Renal cortex interstitium (tissue), 11 donors: ENCODE data around the gene KCNMA1. TPM values are rescaled to one million over a fixed set of nuclear protein-coding genes. Genes with fewer than 3 reads are reported as not detected.
"Not testable (repeated sequence)": the region's sequence is repeated elsewhere in the genome, so short reads cannot be mapped to it uniquely, and the experiment has no call there.

Experiments used
- DNase-seq, 11 donors: peaks; one replicate each; pipeline ENCODE4 v3.0.0-alpha.2; 2013; ENCODE audit warnings: low read depth in 9 of 11, low spot score in 4 of 11; ENCODE audit errors: extremely low read depth in 1 of 11
- polyA plus RNA-seq, 3 donors: library from polyadenylated mRNA; unstranded; fragments of 120-200 nt; gene quantifications; one replicate each; pipeline ENCODE4 v1.2.1, GENCODE V29; 2013; ENCODE audit not compliant: insufficient read length in 3 of 3

The KCNMA1 gene
- polyA plus RNA-seq, 3 donors = 3.3 to 3.7 (median 3.3) TPM

DNA sequence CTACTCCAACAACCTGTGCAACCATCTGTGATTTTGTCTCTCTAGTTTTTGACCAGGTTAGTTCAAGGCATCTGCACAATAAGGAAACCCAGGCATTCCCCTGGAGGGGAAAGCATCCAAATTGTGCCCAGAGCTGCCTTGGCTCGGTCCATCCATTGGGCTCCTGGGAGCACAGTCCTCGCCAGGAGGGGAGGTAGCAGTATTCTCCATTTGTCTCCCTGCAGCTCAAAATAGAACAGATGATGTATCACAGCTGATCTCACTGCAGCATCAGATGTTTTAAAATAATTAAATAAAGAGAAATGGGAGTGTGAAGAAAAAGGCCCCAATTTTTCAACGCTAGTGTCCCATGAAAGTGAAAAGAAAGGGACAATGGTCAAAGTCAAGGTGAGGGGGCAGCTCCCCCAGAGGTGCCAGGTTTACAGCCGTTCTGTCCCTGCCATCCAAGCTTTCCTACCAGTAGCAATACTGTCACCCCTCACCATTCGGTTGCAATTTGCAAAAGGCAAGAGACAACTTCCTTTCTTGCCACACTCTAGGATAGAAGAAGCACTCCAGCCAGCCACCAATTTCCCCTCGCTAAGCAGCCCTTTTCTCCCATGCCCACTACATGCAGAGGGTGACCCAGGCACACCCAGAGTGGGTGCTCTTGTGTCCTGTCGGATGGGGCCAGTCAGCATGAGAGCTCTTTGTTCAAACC, 43.7 kb downstream of the KCNMA1 start:
- DNase-seq = no peak

DNA sequence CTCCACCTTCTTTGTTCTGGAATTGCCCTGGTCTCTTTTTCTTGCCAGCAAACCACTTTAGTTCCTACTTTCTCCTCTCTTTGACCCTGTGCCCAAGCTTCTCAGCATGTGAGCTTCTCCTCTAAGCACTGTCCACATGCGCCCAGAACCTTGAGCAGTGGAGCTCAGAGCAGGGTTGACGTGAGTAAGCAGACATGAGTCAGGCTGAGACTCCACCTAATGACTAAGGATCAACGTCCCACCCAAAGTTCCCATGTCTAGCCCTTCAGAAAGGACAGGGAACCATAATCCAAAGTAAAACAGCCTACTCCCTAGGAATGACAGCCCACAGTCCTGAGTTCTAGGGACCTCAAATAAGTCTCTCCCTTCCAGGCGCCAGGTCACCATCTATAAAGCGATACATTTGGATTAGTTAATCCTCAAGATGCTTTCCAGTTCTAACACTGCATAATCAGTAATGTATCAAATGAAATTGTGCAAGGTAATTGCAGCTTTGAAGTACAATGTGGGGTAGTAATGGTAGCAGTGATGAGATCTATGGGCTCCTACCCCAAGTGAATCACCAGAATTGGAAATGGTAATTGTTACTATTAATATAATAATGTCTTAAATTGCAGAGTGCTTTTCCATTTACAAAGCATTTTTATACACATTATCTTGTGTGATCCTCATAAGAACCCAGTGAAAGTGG, 44.5 kb downstream of the KCNMA1 start:
- no peak for DNase-seq

DNA sequence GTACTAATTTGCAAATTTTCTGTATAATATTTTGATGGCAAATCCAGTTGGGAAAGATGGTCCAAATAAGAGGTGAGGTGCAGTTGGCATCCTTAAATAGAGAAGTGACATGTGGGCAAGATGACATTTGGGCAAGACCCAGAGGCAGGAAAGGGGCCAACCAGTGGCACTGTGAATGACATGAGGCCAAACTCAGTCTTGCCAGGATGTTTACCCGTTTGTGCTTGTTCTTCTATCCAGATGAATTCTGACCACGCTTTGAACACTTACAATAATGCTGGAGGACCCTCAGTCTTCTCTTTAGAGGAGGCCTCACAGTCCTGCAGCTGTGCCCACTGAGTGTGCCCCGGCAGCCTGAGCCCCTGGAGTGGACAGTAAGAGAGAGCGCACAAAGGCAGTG, 45.1 kb downstream of the KCNMA1 start:
- DNase-seq = no peak

DNA sequence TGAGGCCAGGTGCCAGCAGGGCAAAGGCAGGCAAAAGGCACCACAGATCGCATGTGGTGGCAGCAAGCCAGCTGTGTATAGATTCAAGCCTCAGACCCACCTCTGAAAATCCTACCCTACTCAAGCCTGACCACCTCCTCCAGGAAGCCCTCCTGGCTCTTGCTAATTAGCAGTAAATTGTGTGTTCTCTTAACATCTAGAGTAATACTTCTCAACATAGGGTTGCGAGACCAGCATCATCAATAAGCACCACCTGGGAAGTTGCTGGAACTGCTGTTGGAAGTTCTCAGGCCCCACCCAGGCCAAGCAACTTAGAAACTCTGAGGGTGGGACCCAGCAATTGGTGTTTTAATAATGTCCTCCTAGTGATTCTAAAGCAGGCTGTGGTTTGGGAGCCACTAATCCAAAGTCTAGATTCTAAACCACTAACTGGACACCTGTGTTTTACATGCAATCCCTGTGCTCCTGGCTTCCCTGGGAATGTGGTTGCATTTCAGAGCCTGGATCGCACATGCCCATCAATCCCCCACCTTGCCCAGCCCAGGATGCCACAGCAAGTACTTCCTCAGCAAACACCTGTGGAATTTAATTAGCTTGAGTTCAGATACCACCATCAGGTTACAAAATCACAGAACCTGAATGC, 46.2 kb downstream of the KCNMA1 start:
- no peak for DNase-seq

DNA sequence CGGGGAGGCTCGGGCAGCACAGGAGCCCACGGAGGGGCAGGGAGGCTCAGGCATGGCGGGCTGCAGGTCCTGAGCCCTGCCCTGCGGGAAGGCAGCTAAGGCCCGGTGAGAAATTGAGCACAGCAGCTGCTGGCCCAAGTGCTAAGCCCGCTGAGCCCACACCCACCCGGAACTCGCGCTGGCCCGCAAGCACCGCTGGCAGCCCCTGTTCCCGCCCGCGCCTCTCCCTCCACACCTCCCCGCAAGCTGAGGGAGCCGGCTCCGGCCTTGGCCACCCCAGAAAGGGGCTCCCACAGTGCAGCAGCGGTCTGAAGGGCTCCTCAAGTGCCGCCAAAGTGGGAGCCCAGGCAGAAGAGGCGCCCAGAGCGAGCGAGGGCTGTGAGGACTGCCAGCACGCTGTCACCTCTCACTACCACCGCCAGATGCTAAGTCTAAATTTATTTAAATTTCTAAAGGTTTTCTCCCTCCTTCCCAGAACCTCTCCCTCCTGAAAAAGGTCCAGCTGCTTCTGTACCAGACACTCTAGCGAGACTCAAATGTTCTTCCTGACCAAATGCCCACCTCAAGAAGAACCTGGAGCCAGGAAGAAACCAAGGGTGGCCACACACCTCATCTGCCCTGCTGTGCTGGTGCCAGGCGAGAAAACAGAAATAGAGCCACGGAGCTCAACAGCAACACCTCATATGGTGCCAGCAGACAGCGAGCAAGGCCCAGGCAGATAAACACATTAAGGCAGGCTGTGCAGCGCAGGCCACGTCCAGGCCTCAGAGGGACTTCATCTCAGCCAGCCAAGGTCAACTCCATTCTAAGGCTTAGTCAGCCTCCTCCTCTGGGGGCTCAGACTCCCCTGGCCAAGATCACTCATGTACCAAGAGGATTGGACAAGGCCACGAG, 47.0 kb downstream of the KCNMA1 start:
- DNase-seq = no peak

DNA sequence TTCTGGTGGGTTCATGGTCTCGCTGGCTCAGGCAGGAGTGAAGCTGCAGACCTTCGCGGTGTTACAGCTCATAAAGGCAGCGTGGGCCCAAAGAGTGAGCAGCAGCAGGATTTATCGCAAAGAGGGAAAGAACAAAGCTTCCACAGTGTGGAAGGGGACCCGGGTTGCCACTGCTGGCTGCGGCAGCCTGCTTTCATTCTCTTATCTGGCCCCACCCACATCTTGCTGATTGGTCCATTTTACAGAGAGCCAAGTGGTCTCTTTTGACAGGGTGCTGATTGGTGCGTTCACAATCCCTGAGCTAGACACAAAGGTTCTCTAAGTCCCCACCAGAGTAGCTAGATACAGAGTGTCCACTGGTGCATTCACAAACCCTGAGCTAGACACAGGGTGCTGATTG, 47.9 kb downstream of the KCNMA1 start:
- not testable (repeated sequence) for DNase-seq

DNA sequence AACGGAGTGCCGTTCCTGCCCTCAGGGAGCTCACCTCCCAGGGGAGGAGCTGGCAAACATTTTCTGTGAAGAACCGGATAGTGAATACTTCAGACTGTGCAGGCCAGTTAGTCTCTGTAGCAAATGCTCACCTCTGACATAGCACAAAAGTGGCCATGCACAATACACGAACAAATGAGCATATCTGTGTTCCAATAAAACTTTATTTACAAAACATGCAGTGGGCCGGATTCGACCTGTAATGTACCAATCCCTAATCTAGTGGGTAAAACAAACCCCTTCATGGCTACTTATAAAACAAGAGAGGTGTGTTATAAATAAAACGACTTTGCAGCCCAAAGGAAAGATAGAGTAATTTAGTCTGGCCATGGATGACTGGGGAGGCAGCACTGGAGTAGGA, 48.7 kb downstream of the KCNMA1 start:
- no peak for DNase-seq

DNA sequence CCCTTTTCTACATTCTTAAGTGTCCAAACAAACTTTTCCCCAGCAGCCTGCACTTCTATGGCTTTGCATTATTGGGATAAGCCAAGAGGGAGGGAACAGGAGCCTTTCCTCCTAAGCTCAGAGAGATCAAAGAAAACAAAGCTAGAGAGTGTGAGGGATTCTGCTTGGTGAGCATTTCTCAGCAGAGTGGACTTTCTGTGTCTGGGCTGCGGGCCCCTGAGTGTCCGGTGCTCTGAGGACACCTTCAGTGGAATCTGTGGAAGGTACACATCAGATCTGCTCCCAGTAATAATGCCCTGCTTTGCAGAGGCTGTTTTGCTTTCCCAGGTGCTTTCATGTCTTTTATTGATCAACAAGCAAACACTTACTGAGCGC, 50.2 kb downstream of the KCNMA1 start:
- no peak for DNase-seq

DNA sequence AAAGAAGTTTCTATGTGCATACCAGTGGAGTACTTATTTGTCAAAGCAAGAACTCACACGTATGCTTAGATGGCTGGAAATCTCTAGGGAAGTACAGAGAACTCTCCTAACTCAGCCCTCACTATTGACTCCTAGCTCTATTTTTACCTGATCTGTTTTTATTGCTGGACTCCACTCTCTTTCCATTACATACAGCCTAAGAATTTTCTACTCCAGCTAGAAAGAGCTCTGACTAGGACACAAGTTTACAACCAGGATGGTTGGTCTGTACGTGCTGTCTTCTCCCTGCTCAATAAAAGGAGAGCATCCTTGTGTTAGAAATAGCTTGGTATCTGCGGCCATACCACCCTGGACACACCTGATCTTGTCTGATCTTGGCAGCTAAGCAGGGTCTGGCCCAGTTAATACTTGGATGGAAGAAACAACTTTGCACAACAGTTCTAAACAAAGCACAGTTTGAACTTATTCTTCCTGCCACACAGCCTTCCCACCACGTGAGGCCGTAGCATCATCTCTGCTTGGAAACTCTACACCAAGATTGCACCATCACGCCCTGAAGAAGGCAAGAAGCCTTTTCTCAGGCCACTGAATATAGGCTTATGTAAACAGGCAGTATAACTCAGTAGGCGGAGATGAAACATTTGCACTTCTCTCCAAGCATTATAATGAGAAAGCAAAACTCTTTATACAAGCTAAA, 50.7 kb downstream of the KCNMA1 start:
- DNase-seq = no peak

DNA sequence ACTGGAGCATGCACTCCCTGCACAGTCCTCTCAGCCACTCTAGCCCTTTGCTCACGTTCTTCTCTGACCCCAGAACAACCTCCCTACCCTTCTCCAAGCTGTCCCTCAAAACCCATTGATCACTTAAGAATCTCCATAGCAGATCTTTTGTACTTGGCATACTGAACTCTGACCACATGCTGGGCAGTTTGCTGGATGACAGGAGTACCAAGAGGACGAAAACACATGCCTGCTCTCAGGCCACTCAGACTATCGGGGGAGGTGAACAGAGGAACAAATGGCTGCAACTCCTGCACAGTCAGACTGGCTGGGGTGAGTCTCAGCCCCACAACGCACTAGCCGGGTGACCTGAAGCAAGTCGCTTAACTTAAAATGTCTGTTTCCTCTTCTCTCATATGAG, 52.7 kb downstream of the KCNMA1 start:
- no peak for DNase-seq

DNA sequence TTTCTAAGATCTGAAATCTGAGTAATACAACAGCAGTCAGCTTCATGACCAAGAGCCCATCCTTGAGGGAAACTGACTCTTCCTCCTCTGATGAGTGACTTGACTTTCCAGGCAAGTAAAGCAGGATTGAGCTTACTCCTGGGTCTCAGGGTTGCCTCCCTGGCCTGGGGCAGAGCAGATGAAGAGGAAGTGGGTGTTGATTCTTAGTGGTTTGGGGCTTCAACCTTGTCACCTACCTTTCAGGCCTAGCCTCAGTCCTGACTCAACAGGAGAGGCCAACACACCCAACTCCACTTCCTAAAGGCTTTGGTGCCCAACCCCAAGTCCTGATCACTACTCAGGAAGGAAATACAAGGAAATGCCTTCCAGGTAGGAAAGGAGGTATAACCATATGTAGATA, 54.1 kb downstream of the KCNMA1 start:
- DNase-seq = no peak

DNA sequence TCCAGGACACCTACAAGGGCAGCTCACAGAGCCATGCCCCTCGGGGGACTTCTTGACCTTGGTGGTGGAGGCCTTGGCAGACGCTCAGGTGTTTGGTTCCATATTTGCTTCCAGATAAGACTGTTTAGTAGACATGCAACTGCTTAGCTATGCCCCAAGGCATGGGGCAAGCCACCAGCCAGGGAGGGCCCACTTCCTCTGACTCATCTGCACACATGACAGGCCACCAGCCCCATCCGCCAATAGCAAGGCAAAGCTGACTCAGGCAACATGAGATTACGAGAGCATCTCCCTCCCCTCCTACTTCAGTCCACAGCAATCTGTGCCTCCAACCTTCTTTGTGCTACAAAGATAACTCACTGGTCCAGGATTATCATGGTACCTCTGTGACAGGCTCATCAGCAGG, 54.9 kb downstream of the KCNMA1 start:
- no peak for DNase-seq

DNA sequence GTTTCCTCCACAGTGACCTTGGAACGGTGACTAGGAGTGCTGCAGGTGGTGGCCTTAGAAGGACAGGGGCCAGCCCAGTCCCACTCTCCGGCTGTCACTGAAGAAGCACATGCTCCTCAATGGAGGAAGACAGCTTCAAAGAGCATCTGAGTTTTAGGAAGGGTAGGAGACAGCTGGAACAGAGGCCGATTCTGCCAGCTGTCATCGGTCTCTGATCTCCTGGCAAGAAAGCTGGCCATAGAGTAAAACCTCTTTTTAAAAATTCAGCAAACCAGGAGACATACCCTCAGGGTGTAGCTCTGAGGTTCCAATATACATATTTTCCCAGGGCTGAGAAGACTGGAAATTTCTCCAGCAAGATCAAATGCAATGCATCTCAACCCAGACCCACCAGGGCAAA, 55.9 kb downstream of the KCNMA1 start:
- no peak for DNase-seq

DNA sequence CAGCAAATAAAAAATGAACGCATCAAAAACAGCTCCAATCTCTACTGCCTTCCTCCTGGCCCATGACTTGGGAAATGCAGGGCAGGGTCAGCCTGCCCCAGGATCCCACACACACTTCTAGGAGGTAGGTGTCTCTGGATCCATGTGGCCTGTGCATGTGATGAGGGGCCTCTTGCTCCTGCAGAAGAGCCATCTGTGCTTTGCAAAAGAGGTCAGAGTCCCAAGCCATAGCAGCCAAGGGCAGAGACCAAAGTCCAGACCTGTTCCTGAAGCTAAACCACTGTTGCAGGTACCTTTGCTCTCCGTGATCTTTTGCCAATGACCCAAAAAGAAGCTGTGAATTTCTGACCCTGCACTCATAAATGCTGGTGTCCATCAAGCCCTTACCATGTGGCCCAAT, 57.1 kb downstream of the KCNMA1 start:
- DNase-seq = no peak

DNA sequence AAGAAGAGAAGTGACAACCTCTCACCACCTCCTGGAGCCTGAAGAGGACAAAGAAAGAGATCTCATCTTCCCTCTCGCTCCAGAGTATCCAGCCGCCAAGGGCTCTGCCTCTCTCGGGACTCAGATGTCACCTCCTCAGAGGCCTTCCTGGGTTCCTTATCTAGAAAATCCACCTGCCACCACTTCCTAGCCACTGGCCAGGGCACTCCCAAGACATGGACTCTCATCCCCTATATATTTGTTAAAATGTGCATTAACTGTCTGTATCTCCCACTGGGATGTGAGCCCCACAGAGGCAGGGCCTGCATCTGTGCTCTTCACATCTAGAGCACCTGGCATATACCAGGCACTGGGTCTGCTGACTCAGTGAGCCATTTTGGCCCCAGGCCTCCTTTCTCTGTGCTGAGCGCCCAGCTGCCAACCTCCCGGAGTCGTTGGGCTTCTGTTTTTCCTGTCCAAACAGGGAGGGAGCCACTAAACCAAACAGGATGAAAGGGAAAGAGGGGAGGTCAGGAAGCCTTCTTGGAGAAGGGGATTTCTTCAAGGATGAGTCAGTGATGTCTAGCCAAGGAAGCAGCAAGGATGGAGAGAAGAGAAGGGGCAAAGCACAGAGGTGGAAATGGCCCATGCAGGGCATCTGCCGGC, 58.9 kb downstream of the KCNMA1 start:
- DNase-seq = no peak

DNA sequence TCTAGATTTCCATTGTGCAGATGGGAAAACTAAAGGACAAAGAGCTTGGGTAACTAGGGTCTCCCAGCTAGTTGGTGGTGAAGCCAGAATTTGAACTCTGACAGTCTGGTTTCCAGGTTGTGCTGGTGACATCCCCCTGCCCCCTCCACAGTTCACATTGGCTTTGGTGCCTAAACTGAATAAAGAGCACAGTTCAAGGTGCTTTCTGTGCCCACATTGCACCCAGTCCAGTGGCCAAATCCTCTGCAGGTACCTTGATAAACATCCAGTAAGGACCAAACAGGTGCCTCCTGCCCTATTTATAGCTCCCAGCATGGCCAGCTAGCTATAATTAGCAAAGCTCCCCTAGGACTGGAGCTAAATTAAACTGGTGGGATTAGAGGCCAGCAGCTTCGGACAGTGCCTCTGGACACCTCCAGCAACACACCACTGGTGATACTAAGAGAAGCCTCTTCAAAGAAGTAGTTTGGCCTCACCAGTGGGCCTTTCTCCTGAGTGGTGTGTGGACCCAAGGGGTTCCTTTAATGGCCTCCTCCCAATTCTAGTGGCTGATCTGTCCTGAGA, 59.9 kb downstream of the KCNMA1 start:
- DNase-seq = no peak

DNA sequence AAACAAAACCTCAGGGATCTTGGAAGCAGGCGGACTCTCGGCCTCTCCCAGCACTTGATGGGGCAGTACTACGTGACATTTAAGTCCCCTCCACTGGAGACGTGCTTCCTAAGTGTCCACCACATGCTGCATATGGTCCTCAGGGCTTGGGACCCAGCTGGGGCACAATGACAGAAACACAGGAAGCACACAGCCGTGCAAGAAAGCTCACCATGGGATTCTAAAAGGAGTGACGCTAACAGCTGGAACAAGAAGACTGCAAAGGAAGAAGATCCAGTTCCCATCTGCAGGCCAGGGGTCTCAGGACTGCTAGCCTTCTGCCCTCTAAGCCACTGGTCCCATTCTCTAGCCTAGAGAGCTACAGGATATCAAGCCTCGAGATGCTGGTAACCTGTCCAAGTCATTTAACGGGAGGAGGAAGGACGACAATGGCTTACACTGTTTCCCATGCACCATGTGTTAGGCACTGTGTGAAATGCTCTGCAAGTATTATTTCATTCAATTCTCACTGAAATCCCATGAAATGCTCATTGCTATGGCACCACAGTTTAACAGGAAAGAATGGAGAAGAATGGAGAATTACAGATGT, 61.1 kb downstream of the KCNMA1 start:
- no peak for DNase-seq

DNA sequence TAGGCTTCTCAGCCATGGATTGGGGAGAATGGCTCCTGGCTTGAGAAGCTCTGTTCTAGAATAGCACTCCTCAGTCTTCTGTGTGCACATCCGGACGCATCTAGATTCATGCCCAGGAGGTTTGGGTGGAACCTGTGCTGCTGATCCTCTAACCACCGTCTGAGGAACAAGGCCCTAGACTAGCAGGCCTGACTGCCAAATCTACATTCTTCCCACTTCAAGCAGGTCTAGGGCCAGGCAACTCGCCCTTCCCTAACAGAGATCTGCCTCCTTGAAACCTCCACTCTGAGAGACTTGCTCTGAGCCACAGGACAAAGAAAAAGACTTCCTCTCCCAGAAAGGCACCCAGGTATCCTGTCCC, 61.6 kb downstream of the KCNMA1 start:
- DNase-seq = no peak
